HEK293T (cell line): ENCODE results near the gene SHANK2.

Experiments used
- BHLHE40 ChIP-seq: fragments of 450-650 bp; IDR thresholded peaks from 2 replicates; pipeline ENCODE4 v1.6.1; 2016; ENCODE audit warnings: mild to moderate bottlenecking, moderate library complexity, borderline replicate concordance
- CTBP1 ChIP-seq: fragments of 450-650 bp; IDR thresholded peaks from 2 replicates; pipeline ENCODE4 v1.6.1; 2016; ENCODE audit warnings: borderline replicate concordance
- FOXA1 ChIP-seq: fragments of 450-650 bp; IDR thresholded peaks from 2 replicates; pipeline ENCODE4 v1.6.1; 2016; ENCODE audit warnings: mild to moderate bottlenecking
- FOXK2 ChIP-seq: fragments of 450-650 bp; IDR thresholded peaks from 2 replicates; pipeline ENCODE4 v1.6.1; 2016; ENCODE audit warnings: mild to moderate bottlenecking
- L3MBTL2 ChIP-seq: fragments of 450-650 bp; conservative IDR thresholded peaks from 2 replicates; pipeline ENCODE4 v1.6.1; 2016; ENCODE audit warnings: mild to moderate bottlenecking
- LEF1 ChIP-seq: fragments of 450-650 bp; IDR thresholded peaks from 2 replicates; pipeline ENCODE4 v1.6.1; 2017; ENCODE audit warnings: mild to moderate bottlenecking, borderline replicate concordance
- PKNOX1 ChIP-seq: fragments of 450-650 bp; IDR thresholded peaks from 2 replicates; pipeline ENCODE4 v1.6.1; 2016
- SP1 ChIP-seq: fragments of 450-650 bp; IDR thresholded peaks from 2 replicates; pipeline ENCODE4 v1.6.1; 2017
- SUZ12 ChIP-seq: fragments of 450-650 bp; IDR thresholded peaks from 2 replicates; pipeline ENCODE4 v1.6.1; 2016; ENCODE audit warnings: mild to moderate bottlenecking
- TARDBP ChIP-seq: fragments of 450-650 bp; IDR thresholded peaks from 2 replicates; pipeline ENCODE4 v1.6.1; 2016
- ZNF384 ChIP-seq: fragments of 450-650 bp; IDR thresholded peaks from 2 replicates; pipeline ENCODE4 v1.6.1; 2016

- TF ChIP-seq PKNOX1 (no peak), FOXK2 (no peak), SP1 (no peak), L3MBTL2 (no peak), CTBP1 (no peak), FOXA1 (no peak), SUZ12 (no peak), TARDBP (no peak), ZNF384 (no peak), BHLHE40 (no peak), LEF1 (no peak)
These were observed 15.5 kb upstream of the SHANK2 start for GRCh38 chr11:71267807-71268421.
